Measurements from ENCODE around the gene FAT3.

FAT3 gene

DNA sequence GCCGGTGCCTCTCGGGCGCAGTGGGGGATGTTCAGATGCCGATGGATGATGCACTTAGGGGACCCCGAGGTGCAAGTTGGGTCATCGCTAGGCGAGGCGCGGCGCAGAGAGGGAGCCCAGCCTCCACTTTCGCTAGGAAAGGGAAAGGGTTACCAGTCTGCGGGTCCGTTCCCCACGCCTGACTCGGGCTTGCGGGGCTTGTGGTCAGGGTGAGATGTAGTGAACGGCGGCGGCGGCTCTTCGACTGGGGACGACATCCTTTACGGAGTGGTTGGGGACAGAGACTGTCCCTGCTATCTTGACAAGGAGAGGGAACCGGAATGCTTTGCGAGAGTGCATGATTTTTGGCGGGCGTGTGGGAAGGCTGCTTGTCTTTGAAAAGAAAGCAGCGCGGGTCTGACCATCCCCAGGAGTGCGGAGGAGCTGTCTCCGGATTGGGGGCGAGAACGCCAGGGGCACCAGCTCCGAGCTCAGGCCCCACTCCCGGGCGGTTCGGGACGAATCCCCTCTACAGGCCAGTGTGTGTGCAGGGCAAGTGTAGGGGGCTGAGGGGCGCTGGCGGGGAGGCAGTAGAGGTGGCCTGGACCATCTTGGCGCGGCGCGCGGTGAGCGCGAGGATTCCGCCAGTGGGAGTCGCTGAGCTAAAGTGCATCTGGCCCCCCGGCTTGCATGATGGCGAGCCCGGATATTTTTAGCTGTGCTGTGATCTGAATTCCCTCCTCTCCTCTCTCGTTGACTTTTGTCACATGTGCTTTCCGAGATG, 1.1 kb downstream of the FAT3 start (continued):
- TF ChIP-seq, protein P1, sequence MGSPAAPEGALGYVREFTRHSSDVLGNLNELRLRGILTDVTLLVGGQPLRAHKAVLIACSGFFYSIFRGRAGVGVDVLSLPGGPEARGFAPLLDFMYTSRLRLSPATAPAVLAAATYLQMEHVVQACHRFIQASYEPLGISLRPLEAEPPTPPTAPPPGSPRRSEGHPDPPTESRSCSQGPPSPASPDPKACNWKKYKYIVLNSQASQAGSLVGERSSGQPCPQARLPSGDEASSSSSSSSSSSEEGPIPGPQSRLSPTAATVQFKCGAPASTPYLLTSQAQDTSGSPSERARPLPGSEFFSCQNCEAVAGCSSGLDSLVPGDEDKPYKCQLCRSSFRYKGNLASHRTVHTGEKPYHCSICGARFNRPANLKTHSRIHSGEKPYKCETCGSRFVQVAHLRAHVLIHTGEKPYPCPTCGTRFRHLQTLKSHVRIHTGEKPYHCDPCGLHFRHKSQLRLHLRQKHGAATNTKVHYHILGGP (tag by site-specific recombination; IDR thresholded peaks at IDR 0.05) = no peak
- TF ChIP-seq, protein P2, sequence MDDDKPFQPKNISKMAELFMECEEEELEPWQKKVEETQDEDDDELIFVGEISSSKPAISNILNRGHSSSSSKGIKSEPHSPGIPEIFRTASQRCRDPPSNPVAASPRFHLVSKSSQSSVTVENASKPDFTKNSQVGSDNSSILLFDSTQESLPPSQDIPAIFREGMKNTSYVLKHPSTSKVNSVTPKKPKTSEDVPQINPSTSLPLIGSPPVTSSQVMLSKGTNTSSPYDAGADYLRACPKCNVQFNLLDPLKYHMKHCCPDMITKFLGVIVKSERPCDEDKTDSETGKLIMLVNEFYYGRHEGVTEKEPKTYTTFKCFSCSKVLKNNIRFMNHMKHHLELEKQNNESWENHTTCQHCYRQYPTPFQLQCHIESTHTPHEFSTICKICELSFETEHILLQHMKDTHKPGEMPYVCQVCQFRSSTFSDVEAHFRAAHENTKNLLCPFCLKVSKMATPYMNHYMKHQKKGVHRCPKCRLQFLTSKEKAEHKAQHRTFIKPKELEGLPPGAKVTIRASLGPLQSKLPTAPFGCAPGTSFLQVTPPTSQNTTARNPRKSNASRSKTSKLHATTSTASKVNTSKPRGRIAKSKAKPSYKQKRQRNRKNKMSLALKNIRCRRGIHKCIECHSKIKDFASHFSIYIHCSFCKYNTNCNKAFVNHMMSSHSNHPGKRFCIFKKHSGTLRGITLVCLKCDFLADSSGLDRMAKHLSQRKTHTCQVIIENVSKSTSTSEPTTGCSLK (tag by site-specific recombination; IDR thresholded peaks at IDR 0.05) = no peak
- TF ChIP-seq ZNF10 (tag by site-specific recombination; IDR thresholded peaks at IDR 0.05) (no peak), PRDM10 (tag by site-specific recombination; IDR thresholded peaks at IDR 0.05) (peak; percentile 93), ZNF580 (tag by site-specific recombination; IDR thresholded peaks at IDR 0.05) (no peak)

GRCh38 chr11:92226331-92227229, 2.0 kb downstream of the FAT3 start:
- H3K4me3 ChIP-seq (ENCODE audit: low read depth, low read length) = peak overlapping the region; percentile 71
- no peaks in the 10 kb centered on the region for H3K9me3 ChIP-seq (ENCODE audit: control insufficient read depth, insufficient read depth, low read depth, low read length)
- peaks cover 15% of the 10 kb centered on the region for H3K4me1 ChIP-seq (ENCODE audit: control insufficient read depth, insufficient read depth, low read length)
- peak overlapping the region; percentile 92 for H3K27ac ChIP-seq (ENCODE audit: extremely low read depth, low read depth, low read length)
- H3K36me3 ChIP-seq (ENCODE audit: control insufficient read depth in 2 of 2, insufficient read depth in 1 of 2, low read length in 2 of 2) = no peaks in the 10 kb centered on the region
- CTCF ChIA-PET = interaction anchor here (0.6 to 1.6 kb wide), 7 partner anchors 83 to 742 kb away, joined by 3 to 6 read pairs (median 3); no protein-coding TSS in a partner anchor
- POLR2A ChIA-PET = interaction anchor here (0.6 to 1.3 kb wide), 10 partner anchors 8 to 171 kb away, joined by 3 to 5 read pairs (median 4); no protein-coding TSS in a partner anchor
- TF ChIP-seq SP7 (tag by site-specific recombination; IDR thresholded peaks at IDR 0.05) (no peak; the same call in 1 of the 2 replicates), ZNF23 (tag by site-specific recombination; IDR thresholded peaks at IDR 0.05; ENCODE audit: borderline replicate concordance) (no peak), ZNF776 (tag by site-specific recombination; IDR thresholded peaks at IDR 0.05; ENCODE audit: borderline replicate concordance) (no peak), GLIS1 (tag by site-specific recombination; IDR thresholded peaks at IDR 0.05) (peak; percentile 86), ZNF341 (tag by site-specific recombination; IDR thresholded peaks at IDR 0.05; ENCODE audit: low read depth) (peak; percentile 91), ZFP3 (tag by site-specific recombination; IDR thresholded peaks at IDR 0.05; ENCODE audit: low read depth) (no peak), ZNF501 (tag by site-specific recombination; IDR thresholded peaks at IDR 0.05) (no peak), ZNF426 (tag by site-specific recombination; IDR thresholded peaks at IDR 0.05) (no peak), SP3 (tag by site-specific recombination; IDR thresholded peaks at IDR 0.05) (peak; percentile 58), ZNF174 (tag by site-specific recombination; IDR thresholded peaks at IDR 0.05) (no peak), ZNF837 (tag by site-specific recombination; IDR thresholded peaks at IDR 0.05) (no peak), ZNF335 (tag by site-specific recombination; conservative IDR thresholded peaks at IDR 0.05) (peak; percentile 78), ZNF266 (tag by site-specific recombination; IDR thresholded peaks at IDR 0.05; ENCODE audit: low read depth) (no peak), ZBTB20 (tag by site-specific recombination; IDR thresholded peaks at IDR 0.05) (0 out of 2 replicates have a peak, but pooled peaks have one; percentile 11), ZNF530 (tag by site-specific recombination; IDR thresholded peaks at IDR 0.05; ENCODE audit: low read depth) (no peak), ZNF16 (tag by site-specific recombination; IDR thresholded peaks at IDR 0.05; ENCODE audit: low read depth) (no peak), HOXC10 (CRISPR knock-in tag; IDR thresholded peaks at IDR 0.05) (no peak), SCRT2 (tag by site-specific recombination; IDR thresholded peaks at IDR 0.05) (no peak), ZNF544 (tag by site-specific recombination; IDR thresholded peaks at IDR 0.05) (no peak), KLF1 (tag by site-specific recombination; IDR thresholded peaks at IDR 0.05) (no peak)
- TF ChIP-seq, protein P3, sequence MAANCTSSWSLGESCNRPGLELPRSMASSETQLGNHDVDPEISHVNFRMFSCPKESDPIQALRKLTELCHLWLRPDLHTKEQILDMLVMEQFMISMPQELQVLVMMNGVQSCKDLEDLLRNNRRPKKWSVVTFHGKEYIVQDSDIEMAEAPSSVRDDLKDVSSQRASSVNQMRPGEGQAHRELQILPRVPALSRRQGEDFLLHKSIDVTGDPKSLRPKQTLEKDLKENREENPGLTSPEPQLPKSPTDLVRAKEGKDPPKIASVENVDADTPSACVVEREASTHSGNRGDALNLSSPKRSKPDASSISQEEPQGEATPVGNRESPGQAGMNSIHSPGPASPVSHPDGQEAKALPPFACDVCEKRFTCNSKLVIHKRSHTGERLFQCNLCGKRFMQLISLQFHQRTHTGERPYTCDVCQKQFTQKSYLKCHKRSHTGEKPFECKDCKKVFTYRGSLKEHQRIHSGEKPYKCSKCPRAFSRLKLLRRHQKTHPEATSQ (tag by site-specific recombination; IDR thresholded peaks at IDR 0.05) = no peak
